GM12864 (cell line): Measurements from ENCODE around the gene HRH3.

ENCODE experiments used
- DNase-seq: peaks from one replicate; pipeline ENCODE4 v3.0.0-alpha.2; 2011; ENCODE audit warnings: low read depth
- H3K4me3 ChIP-seq: 2 replicates; pipeline ENCODE4 v1.5.1; 2011; ENCODE audit warnings: mild to moderate bottlenecking, low read depth, low read length, control low read depth
- CTCF ChIP-seq: IDR thresholded peaks from 2 replicates; pipeline ENCODE4 v1.5.1; 2011; ENCODE audit warnings: low read depth, mild to moderate bottlenecking, moderate library complexity, low read length, control low read depth, inconsistent platforms; ENCODE audit errors: missing control alignments

Gene HRH3

GRCh38 chr20:62215991-62216635, 4.0 kb downstream of the HRH3 start:
- H3K4me3 ChIP-seq, result no peak overlapping the region
- no peak for TF ChIP-seq CTCF
- DNase-seq, result no peak

GRCh38 chr20:62215020-62215990, 4.8 kb downstream of the HRH3 start:
- no peak for DNase-seq
- H3K4me3 ChIP-seq, result no peak overlapping the region

GRCh38 chr20:62214067-62214466, 6.0 kb downstream of the HRH3 start:
- TF ChIP-seq CTCF, result no peak
- DNase-seq, result no peak
- H3K4me3 ChIP-seq, result no peak overlapping the region

More at GRCh38 chr20:62215020-62215990, 4.8 kb downstream of the HRH3 start:
- TF ChIP-seq CTCF, result no peak

- TF ChIP-seq CTCF, result no peak
- DNase-seq, result no peak
- H3K4me3 ChIP-seq, result no peak overlapping the region
These were observed 7.8 kb downstream of the HRH3 start for GRCh38 chr20:62212299-62212698.

GRCh38 chr20:62211769-62212288, 8.2 kb downstream of the HRH3 start:
- H3K4me3 ChIP-seq, result no peak overlapping the region
- TF ChIP-seq CTCF, result no peak
- DNase-seq, result no peak

DNA sequence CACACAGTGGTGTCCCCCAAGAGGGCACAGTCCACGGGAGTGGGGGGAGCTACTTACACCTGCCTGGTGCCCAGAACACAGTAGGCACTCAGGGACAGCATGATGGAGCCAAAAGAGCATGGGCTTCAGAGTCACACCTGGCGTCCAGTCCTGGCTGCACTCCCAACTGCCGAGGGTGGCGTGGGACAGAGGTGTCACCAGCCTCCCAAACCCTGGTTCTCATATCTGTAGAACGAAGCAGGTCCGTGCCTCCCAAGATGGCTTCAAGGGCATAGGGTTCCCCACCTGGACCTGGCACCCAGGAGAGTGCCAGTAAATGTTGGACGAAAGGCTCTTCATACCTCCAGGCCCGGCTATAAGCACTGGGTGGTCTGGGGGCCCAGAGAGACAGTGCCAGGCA, 8.9 kb downstream of the HRH3 start:
- no peak for DNase-seq
- TF ChIP-seq CTCF, result no peak

More for the DNA sequence above, 8.9 kb downstream of the HRH3 start:
- H3K4me3 ChIP-seq, result no peak overlapping the region
